GM12878 (cell line): Measurements from ENCODE around the gene PSMB8.
A peak's percentile ranks its signal among the peaks of the same experiment; 100 is the strongest.

Experiments
- BACH1 ChIP-seq: fragments of 450-650 bp; IDR thresholded peaks from 2 replicates; pipeline ENCODE4 v1.6.1; 2017; ENCODE audit warnings: mild to moderate bottlenecking, borderline replicate concordance
- CTCF ChIP-seq, 3 experiments: IDR thresholded peaks in 2 of 3; conservative IDR thresholded peaks in 1 of 3; 2 replicates each; pipeline ENCODE4 v1.5.1; 2011; ENCODE audit warnings: low read depth in 3 of 3, low read length in 3 of 3, mild to moderate bottlenecking in 3 of 3, control low read depth in 2 of 3, moderate library complexity in 2 of 3, inconsistent platforms in 1 of 3, mixed read lengths in 1 of 3; ENCODE audit not compliant: control insufficient read depth in 2 of 3, insufficient read depth in 1 of 3; ENCODE audit errors: extremely low read depth in 1 of 3
- LARP7 ChIP-seq: fragments of 450-650 bp; IDR thresholded peaks from 2 replicates; pipeline ENCODE4 v1.6.1; 2017; ENCODE audit warnings: mild to moderate bottlenecking
- NFIC ChIP-seq: IDR thresholded peaks from 2 replicates; pipeline ENCODE4 v1.6.1; 2012; ENCODE audit warnings: low read depth, mild to moderate bottlenecking, inconsistent platforms, low read length, moderate library complexity
- NFYB ChIP-seq: IDR thresholded peaks from 2 replicates; pipeline ENCODE4 v1.6.1; 2011; ENCODE audit warnings: low read depth, mild to moderate bottlenecking, low read length, improper control_type of control experiment, moderate library complexity; ENCODE audit not compliant: insufficient read depth
- POLR2A ChIP-seq: IDR thresholded peaks from 2 replicates; pipeline ENCODE4 v1.6.1; 2011; ENCODE audit warnings: low read depth, mild to moderate bottlenecking, low read length
- POLR2AphosphoS2 ChIP-seq: IDR thresholded peaks from 2 replicates; pipeline ENCODE4 v1.6.1; 2011; ENCODE audit warnings: low read depth, mild to moderate bottlenecking, low read length, improper control_type of control experiment, moderate library complexity
- POLR2AphosphoS5 ChIP-seq: IDR thresholded peaks from 2 replicates; pipeline ENCODE4 v1.6.1; 2011; ENCODE audit warnings: mild to moderate bottlenecking, low read length, inconsistent platforms
- RAD51 ChIP-seq: fragments of 450-650 bp; IDR thresholded peaks from 2 replicates; pipeline ENCODE4 v1.6.1; 2016; ENCODE audit warnings: moderate library complexity, mild to moderate bottlenecking, inconsistent platforms
- SP1 ChIP-seq: IDR thresholded peaks from one replicate; pipeline ENCODE4 v1.6.1; 2011; ENCODE audit warnings: low read depth, low read length
- TCF12 ChIP-seq: IDR thresholded peaks from 2 replicates; pipeline ENCODE4 v1.6.1; 2011; ENCODE audit warnings: low read depth, mild to moderate bottlenecking, low read length
- USF2 ChIP-seq: IDR thresholded peaks from 2 replicates; pipeline ENCODE4 v1.6.1; 2011; ENCODE audit warnings: low read depth, low read length, improper control_type of control experiment, borderline replicate concordance
- ZNF274 ChIP-seq: IDR thresholded peaks from one replicate; pipeline ENCODE4 v1.8.0; 2011; ENCODE audit not compliant: insufficient read length, insufficient read depth

GRCh38 chr6:32852018-32852843 is 8.4 kb upstream of the PSMB8 start:
- TF ChIP-seq USF2, result no peak; the same call in 1 of the 2 replicates
- peak; percentile 73 for TF ChIP-seq RAD51
- TF ChIP-seq CTCF (IDR thresholded peaks at IDR 0.05 in 2 of 3, conservative IDR thresholded peaks at IDR 0.05 in 1 of 3; ENCODE audit: control insufficient read depth in 2 of 3, extremely low read depth in 1 of 3, insufficient read depth in 1 of 3, low read depth in 3 of 3, low read length in 3 of 3), result no peak
- no peak for TF ChIP-seq POLR2A
- TF ChIP-seq NFYB, result no peak
- TF ChIP-seq SP1, result no peak
- no peak for TF ChIP-seq TCF12
- TF ChIP-seq BACH1, result no peak
- TF ChIP-seq POLR2AphosphoS2, result no peak
- TF ChIP-seq LARP7, result no peak
- TF ChIP-seq NFIC, result no peak; the same call in 1 of the 2 replicates
- TF ChIP-seq POLR2AphosphoS5, result 0 out of 2 replicates have a peak, but pooled peaks have one; percentile 36
- TF ChIP-seq ZNF274, result no peak
